AML-193 (cell line): ENCODE measurements around the gene CMYA5.

Experiments
- DNase-seq, 2 experiments: peaks; one replicate each; lab custom pipeline; 2025; lab: John Stamatoyannopoulos, UW

Gene CMYA5

DNA sequence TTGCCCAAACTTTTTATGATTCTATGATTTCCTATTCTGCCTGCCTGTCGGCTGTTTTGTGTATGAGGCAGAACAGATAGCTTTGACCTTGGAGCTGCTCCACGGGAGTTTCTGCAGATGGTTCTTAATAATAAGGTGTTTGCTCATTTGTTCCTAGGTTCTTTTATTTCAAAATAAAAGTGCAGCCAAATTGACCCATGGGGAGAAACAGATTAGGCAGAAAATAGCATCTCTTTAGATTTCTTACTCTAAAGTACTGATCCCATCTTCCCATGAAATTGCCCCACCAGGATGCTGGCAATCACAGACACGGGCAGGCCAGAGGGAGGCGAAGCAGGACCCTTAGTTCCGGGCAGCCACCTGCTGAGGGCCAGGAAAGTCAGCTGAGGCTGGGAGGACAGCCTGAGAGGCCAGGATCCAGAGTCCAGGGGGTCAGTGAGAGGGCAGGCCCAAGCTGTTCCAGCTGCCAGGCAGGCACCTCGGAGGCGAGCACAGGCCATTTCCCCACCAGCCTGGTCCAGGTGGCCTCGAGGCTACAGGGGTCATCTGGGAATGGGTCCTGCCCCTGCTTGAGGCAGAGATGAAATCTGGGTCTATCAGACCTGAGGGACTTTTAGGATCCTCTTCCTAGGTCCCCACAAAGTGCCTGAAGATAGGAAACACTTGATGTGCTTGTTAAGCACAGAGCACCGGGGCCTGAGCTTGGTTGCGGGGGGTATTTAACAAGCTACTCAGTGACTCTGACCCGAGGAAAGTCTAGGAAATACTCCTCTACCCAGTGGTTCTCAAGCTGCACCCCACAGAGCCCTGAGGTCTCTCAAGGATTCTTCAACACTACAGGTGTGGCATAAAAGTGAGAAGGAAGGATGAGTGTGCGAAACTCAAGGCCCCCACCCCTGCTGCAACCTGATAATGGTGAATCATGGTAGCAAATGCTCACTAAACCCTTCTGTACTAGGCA is 145.4 kb downstream of the CMYA5 start:
- DNase-seq = no peak

DNA sequence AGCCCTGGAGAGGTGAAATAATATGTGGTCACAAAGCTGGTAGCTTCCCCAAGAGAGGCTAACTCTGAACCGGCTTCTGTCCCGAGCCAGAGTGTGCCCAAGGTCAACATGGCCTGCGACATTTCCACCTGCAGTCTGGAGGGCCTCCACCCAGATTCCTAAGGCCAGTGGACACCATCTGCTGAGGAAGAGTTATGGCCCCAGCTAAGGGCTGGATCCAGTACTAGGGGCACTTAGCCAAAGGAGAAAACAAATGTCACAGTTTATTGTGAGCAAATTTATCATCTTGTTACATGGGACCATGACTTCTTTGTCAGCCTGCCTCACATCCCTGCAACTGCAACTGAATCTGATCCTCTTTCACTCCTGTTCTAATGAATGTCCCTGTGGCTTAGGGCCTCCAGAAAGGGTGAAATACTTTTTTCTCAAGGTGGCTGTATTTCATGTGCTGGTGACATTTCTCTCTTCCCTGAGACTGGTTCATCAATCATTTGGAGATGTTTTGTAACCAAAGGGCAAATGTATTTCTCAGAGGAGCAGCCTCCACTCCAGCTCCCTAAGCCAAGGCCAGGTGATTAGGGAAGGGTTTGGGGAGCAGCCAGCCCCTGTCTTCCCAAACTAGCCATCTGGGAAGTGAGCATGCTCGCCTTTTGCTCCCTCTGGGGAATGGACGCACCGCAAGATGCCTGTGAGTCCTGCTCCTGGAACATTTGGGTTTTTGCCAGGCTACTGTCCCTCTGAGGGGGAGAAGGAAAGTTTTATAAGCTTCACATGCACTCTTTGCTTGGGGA is 148.3 kb downstream of the CMYA5 start:
- no peak for DNase-seq

DNA sequence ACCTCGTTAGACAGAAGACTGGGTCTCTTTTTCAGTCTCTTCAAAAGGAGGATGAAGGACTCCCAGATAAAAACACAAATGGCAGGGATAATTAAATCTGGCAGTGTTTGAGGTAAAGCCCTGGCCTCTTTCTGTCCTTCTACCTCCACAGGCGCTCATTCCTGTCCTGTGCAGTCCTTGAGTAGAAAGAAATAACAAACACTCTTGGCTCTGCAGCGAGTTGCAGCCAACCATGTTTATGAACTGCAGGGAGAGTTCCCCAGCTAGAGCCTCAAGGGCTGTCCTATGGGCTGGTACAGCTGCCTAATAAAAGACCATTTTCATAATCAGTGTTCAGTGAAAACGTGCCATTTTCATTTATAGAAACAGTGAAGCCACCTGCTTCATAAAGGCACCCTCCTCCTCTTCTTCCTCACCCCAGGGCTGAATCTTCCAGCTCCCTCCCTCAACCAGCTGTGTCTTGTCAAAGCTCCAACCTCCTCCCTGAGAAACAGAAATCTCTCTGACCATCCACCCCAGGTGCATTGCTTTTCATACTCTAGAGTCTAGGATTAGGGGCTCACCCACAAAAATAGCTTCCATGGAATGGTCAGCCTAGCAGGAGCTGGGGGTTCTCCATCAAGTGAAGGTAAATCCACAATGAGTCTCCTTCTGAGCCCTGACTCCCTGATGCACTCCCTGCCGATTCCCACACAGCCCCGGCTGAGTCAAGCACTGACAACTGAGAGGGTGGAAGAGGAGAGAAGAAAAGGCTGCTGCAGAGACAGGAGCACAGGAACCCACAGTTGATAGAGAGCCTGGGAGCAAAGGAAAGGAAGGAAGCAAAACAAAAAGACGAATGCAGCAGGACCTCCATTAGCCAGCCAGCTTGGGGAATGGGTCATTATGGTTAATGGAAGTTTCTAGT is 150.7 kb downstream of the CMYA5 start:
- no peak for DNase-seq

DNA sequence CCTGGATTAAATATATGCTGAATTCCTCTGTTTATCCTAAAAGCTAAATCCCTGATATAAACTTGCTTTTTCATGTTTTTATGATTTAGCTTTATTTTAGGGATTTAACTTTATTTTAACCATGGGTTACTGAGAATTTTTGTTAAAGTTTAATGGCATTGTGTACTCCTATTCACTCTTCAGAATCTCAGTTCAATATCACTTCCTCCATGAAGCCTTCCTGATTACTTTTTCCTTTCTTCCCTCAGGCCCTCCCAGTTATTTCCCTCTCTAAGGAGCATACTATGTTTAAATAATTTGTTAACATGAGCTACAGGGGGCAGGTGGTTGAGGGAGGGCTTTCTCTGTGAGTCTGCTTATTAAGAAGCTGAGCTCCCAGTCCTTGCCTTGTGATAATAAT is 151.5 kb downstream of the CMYA5 start:
- no peak for DNase-seq

DNA sequence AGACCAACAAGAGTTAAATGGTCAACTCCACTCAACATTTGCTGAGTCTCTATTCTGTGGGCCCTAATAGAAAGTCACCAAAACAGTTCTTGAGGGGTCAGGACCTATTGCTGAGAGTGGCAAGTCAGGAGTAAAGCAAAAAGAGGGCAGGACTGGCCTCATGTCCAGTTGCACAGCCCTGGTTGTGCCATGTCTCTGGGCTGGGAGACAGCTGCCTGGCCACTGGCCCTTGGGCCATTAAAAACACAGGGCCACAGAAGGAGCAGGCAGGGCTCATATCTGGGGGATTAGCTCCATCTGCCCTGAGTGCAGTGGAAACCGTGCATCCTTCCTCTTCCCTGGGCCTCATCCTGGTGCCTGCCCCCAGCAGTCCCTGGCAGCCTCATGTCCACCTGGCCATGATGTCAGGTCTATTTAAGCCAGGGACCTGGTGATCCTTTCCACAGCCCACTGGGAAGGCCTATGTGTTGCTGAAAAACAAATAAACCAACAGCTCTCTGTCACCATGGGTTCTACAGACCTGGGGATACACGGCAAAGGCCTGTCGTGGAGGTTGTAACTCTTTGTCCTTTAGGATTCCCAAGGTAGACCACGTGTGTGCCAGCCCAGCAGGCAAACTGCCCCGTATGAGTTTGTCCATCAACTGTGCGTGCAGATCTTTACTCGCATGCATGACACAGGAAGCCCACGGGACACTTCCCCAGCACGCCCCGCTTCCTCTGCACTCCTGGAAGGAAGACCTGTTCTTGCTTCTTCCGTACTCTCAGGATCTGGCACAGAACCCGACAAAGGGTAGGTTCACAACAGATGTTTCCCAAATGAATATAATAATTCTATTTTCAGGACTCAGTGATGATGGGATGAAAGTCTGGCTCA is 152.6 kb downstream of the CMYA5 start:
- no peak for DNase-seq

DNA sequence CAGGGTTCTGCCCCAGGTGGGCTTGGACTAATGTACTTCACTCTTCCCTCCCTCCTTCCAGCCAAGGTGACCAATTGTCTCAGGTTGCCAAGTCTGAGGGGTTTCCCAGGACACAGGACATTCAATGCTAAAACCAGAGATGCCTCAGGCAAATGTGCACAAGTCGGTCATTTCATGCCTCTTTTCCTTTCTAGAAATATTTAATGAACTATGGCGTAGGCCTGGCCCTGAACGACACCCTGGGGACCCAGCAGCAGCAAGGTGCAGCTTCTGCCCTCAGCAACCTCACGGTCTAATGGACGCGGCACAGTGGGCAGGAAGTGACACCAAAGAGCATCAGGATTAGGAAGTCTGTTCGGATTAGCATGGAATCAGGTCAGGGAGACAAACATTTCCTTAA is 153.4 kb downstream of the CMYA5 start:
- DNase-seq = no peak

DNA sequence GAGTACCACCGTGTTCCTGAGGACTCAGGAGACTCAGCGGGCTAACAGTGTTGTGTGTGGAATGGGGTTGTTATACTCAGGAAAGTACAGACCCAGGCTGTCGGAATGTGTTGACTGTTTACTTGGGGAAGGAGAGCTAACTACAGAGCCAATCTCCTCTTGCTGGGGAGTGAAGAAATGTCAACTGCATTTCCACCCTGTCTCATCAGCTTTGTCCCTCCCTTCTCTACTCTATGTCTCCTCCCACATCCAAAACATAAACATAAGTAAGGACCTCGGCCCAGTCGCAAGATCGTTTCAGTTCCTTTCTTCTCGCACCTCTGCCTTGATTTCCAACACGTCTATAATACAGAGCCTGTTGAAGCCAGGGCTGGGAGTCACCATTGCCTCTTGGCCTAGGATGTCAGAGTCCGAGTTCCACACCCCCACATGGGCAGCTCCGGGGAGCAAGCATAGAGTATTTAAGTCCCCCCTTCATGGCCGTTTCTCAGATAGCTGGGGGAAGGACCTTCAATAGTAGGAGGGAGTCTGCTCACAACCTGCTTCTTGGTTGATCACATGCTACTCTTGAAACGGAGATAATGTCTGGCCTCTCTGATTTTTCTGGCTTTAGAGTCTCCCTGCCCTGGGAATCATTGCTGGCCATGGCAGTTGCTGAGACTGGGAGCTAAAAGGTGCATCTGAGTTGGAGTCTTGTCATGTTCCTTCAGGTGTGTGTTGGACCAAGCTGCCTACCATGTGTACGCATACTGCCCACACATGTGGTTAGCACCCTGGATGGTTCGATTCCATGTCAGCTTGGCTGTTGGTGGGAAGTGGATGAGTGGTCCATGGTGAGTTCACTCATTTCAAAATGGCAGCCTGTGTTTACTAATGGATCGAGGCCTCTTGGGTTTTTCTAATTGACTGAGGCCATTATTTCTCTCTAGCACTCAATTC is 154.1 kb downstream of the CMYA5 start:
- no peak for DNase-seq

DNA sequence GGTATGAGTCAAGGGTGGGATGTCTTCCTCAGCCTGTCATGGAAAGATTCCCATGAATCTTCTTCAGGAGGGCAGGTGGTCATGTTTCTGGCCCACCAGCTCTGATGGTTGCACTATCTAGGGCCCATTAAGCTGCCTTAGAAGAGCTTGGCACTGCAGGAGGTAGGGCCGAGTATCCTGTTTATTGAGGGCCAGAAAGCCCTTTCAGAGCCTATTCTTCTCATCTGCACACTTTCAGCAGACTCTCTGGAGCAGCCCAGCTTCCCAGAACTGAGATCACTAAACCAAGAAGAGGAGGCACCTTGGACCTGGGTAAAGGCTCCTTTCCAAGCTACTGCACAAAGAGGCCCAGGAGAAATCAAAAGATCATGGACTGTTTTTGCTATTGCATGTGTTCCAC is 154.9 kb downstream of the CMYA5 start:
- DNase-seq = no peak

DNA sequence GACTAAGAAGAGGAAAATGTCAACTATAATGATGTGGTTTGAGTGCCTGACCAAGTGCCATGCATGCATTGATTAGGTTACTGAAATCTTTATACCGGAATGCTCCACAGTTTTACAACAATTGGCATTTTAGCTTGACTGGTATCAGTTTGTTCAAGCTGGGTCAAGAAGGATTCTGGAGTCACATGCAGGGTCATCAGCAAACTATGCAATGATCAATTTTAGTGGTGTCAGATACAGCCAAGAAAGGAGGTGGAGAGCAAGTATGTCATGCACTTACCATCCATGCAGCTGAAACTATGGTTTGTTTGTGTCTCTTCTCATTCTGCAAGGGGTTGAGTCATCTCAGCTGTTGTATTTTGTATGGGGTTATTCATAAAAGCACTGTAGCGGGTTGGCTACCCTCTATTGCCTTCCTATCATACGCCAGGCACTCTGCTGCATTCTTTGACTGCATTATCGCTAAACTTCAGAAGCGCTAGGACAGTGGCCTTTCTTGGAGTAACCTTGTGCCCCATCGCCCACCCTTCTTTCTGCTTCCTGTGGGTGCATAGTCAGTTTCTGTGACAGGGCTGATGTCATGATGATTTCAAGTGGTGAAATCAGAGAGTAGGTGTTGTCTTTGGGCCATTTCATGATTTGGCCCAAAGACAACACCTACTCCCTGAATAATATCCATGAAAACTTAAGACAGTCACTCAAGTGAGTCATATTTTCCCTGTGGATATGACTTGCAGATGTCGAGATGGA is 156.0 kb downstream of the CMYA5 start:
- DNase-seq = no peak

DNA sequence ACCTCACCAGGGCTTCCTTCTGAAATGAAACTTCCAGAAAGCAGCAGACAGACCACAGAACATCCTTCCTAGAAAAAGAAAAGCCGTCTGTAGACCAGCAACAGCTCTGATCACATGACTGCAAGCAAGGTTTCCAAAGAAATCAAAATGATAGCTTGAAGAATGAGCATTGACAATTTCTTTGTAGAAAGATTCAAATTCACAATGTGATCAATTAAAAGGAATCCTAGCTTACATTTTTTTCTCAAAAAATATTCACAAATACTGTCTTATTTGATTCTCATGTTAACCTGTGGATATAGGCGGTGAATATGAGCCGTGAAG is 156.5 kb downstream of the CMYA5 start:
- DNase-seq = no peak

DNA sequence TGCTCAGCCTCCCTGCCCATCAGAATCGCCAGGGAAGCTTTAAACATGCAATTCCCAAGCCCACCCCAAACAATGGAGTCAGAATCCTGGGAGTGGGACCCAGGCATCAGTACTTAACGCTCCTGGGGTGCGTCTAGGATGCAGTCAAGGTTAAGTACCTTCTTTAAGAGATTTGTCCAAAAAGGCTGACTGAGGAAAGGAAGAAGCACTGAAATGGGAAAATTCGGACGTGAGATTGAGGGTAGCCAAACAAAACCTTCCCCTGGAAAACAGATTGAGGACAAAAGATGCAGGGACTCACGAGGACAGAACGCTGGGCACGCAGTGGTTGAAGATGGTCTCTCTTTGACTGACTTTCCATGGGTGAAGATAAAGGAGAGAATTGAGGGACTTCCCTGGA is 157.9 kb downstream of the CMYA5 start:
- DNase-seq = no peak

DNA sequence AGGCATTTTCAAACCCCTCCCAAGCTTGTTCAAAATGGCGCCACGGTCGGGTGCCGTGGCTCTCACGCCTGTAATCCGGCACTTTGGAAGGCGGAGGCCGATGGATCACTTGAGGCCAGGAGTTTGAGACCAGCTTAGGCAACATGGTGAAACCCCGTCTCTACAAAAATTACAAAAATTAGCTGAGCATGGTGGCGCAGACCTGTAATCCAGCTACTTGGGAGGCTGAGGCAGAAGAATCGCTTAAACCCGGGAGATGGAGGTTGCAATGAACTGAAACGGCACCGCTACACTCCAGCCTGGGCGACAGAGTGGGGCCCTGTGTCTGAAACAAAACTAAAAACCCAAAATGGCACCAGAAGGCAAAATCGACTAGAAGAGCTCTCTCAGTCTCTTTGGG is 159.4 kb downstream of the CMYA5 start:
- DNase-seq = no peak
